ENCODE data around the gene CCNYL1. TPM values are rescaled to one million over a fixed set of nuclear protein-coding genes. Genes with fewer than 3 reads are reported as not detected.
"Not testable (repeated sequence)": the region's sequence is repeated elsewhere in the genome, so short reads cannot be mapped to it uniquely, and the experiment has no call there.

The CCNYL1 gene
- total RNA-seq, 2 donors from 2014 or later, result 10.5 to 20.4 TPM

GRCh38 chr2:207694811-207695281 is 16.6 kb upstream of the CCNYL1 start:
- DNase-seq, result no peak
- intact Hi-C loops (cut with DNase I), result no loop called here
- no peak for ATAC-seq

GRCh38 chr2:207695293-207695692 is 16.1 kb upstream of the CCNYL1 start:
- intact Hi-C loops (cut with DNase I), result no loop called here
- ATAC-seq (no peak), DNase-seq (no peak)

- ATAC-seq; intact Hi-C loops (cut with DNase I); DNase-seq: not testable (repeated sequence)
Measured at GRCh38 chr2:207696911-207697310, 14.5 kb upstream of the CCNYL1 start.

- DNase-seq (no peak), ATAC-seq (no peak)
- intact Hi-C loops (cut with DNase I), result no loop called here
Measured at GRCh38 chr2:207697411-207697810, 14.0 kb upstream of the CCNYL1 start.

- DNase-seq, result no peak
- intact Hi-C loops (cut with DNase I), result no loop called here
- ATAC-seq, result peak in 1 of 2 donors; percentile 22
Measured at GRCh38 chr2:207698301-207698700, 13.1 kb upstream of the CCNYL1 start.

- peak in 1 of 2 donors; percentile 18 for ATAC-seq
- intact Hi-C loops (cut with DNase I), result no loop called here
Measured at GRCh38 chr2:207704078-207704477, 7.4 kb upstream of the CCNYL1 start.

GRCh38 chr2:207704671-207705070 is 6.8 kb upstream of the CCNYL1 start:
- DNase-seq (no peak), ATAC-seq (no peak)
- intact Hi-C loops (cut with DNase I), result no loop called here

More at GRCh38 chr2:207704078-207704477, 7.4 kb upstream of the CCNYL1 start:
- DNase-seq, result no peak

- intact Hi-C loops (cut with DNase I), result no loop called here
- DNase-seq (no peak), ATAC-seq (peak in 1 of 2 donors; percentile 6)
Measured at GRCh38 chr2:207706936-207707860, 4.2 kb upstream of the CCNYL1 start.

GRCh38 chr2:207711750-207712530 is 500 bp downstream of the CCNYL1 start:
- ATAC-seq (peak; percentile 11 to 20), DNase-seq (peak; percentile 67)
- intact Hi-C loops (cut with DNase I), result loop anchor here (5.0 to 10.0 kb wide), 2 partner anchors 85 to 87 kb away; partner anchors contain the start of gene METTL21A (in 2 of the 2)

GRCh38 chr2:207716056-207716455 is 4.6 kb downstream of the CCNYL1 start:
- ATAC-seq (no peak), DNase-seq (no peak)
- intact Hi-C loops (cut with DNase I), result loop anchor here in 1 of 2 donors (10.0 kb wide), 1 partner anchor 91 kb away; the partner anchor contains the start of gene METTL21A

- intact Hi-C loops (cut with DNase I), result loop anchor here in 1 of 2 donors (10.0 kb wide), 1 partner anchor 94 kb away; the partner anchor contains the start of gene METTL21A
- no peak for DNase-seq
- ATAC-seq, result no peak
Measured at GRCh38 chr2:207718521-207718920, 7.1 kb downstream of the CCNYL1 start.

- DNase-seq, result no peak
- no peak for ATAC-seq
- intact Hi-C loops (cut with DNase I), result loop anchor here in 1 of 2 donors (10.0 kb wide), 1 partner anchor 94 kb away; the partner anchor contains the start of gene METTL21A
Measured at GRCh38 chr2:207719008-207719407, 7.6 kb downstream of the CCNYL1 start.

- not testable (repeated sequence) for ATAC-seq, DNase-seq
- intact Hi-C loops (cut with DNase I), result loop anchor here in 1 of 2 donors (10.0 kb wide), 1 partner anchor 95 kb away; the partner anchor contains the start of gene METTL21A
Measured at GRCh38 chr2:207719655-207720054, 8.2 kb downstream of the CCNYL1 start.

- DNase-seq, result no peak
- ATAC-seq, result peak in 1 of 2 donors; percentile 16
- intact Hi-C loops (cut with DNase I), result no loop called here
Measured at GRCh38 chr2:207720517-207721187, 9.2 kb downstream of the CCNYL1 start.

- intact Hi-C loops (cut with DNase I), result no loop called here
Measured at GRCh38 chr2:207722773-207723424, 11.5 kb downstream of the CCNYL1 start.

GRCh38 chr2:207723425-207723787 is 12.0 kb downstream of the CCNYL1 start:
- peak in 1 of 2 donors; percentile 31 for ATAC-seq
- intact Hi-C loops (cut with DNase I); DNase-seq: not testable (repeated sequence)

More at GRCh38 chr2:207722773-207723424, 11.5 kb downstream of the CCNYL1 start:
- DNase-seq, result no peak
- ATAC-seq, result no peak

- intact Hi-C loops (cut with DNase I), result no loop called here
- DNase-seq (no peak), ATAC-seq (peak in 1 of 2 donors; percentile 55)
Measured at GRCh38 chr2:207724113-207724512, 12.7 kb downstream of the CCNYL1 start.

- no peak for ATAC-seq
- intact Hi-C loops (cut with DNase I), result no loop called here
- DNase-seq, result no peak
Measured at GRCh38 chr2:207725873-207726578, 14.6 kb downstream of the CCNYL1 start.
